B cell (primary cell): Measurements from ENCODE around the gene KBTBD13. TPM values are rescaled to one million over a fixed set of nuclear protein-coding genes. Genes with fewer than 3 reads are reported as not detected.

Experiments used
- ATAC-seq: fragments of 200-7000 bp; cut with Tn5 transposase; one replicate; pipeline ENCODE4 v1.10.0; 2021; ENCODE audit warnings: low read depth, mild to moderate bottlenecking, moderate number of reproducible peaks, moderate library complexity
- CTCF ChIA-PET: fragments of 350-600 bp; sonication (Branson Sonifier 250); formaldehyde crosslinking; loops from one replicate; lab custom pipeline; 2021; ENCODE audit warnings: antibody characterized with exemption, inconsistent platforms; lab: Charles Lee
- POLR2A ChIA-PET: fragments of 350-600 bp; sonication (Branson Sonifier 250); formaldehyde crosslinking; loops from one replicate; lab custom pipeline; 2021; ENCODE audit warnings: antibody characterized with exemption; lab: Charles Lee
- DNase-seq: peaks from one replicate; pipeline ENCODE4 v3.0.0; 2013
- H2AFZ ChIP-seq: 2 replicates; pipeline ENCODE4 v1.6.1; 2012; ENCODE audit warnings: mild to moderate bottlenecking, low read depth, low read length; ENCODE audit not compliant: insufficient read depth, poor library complexity, severe bottlenecking
- H3K27ac ChIP-seq, 2 donors: 1 replicate in 1 of 2; 2 replicates in 1 of 2; pipeline ENCODE4 v1.5.1; 2012 to 2013; ENCODE audit warnings: low read length in 2 of 2, mild to moderate bottlenecking in 2 of 2, moderate library complexity in 1 of 2
- H3K27me3 ChIP-seq, 4 experiments: fragments of 200-600 bp in 1 of 4; sonication (generic) in 1 of 4; replicated peaks in 1 of 4; 1 replicate in 2 of 4; 2 replicates in 2 of 4; pipeline versions ENCODE4 v1.6.1 to v1.7.0; 2013 to 2016; ENCODE audit warnings: low read length in 3 of 4, mild to moderate bottlenecking in 2 of 4, mixed read lengths in 1 of 4, moderate library complexity in 1 of 4; ENCODE audit not compliant: insufficient read depth in 4 of 4, control insufficient read depth in 3 of 4; ENCODE audit errors: control extremely low read depth in 1 of 4
- H3K36me3 ChIP-seq, 2 experiments: replicated peaks in 1 of 2; 1 replicate in 1 of 2; 2 replicates in 1 of 2; pipeline versions ENCODE4 v1.6.1 to v1.7.1; 2013; ENCODE audit warnings: low read length in 1 of 2; ENCODE audit not compliant: insufficient read depth in 2 of 2, control insufficient read depth in 1 of 2; ENCODE audit errors: control extremely low read depth in 1 of 2, extremely low read depth in 1 of 2
- H3K4me1 ChIP-seq, 2 donors: fragments of 200-600 bp in 1 of 2; sonication (generic) in 1 of 2; 1 replicate in 1 of 2; 2 replicates in 1 of 2; pipeline versions ENCODE4 v1.5.1 to v1.6.1; 2013 to 2017; ENCODE audit warnings: low read length in 2 of 2; ENCODE audit not compliant: control insufficient read depth in 2 of 2, insufficient read depth in 2 of 2
- H3K4me2 ChIP-seq: replicated peaks from 2 replicates; pipeline ENCODE3; 2012; ENCODE audit warnings: mild to moderate bottlenecking, low read depth, low read length; ENCODE audit not compliant: poor library complexity, severe bottlenecking
- H3K4me3 ChIP-seq, 5 experiments: fragments of 200-600 bp in 1 of 5; sonication (generic) in 1 of 5; 1 replicate in 3 of 5; 2 replicates in 2 of 5; pipeline versions ENCODE4 v1.5.1 to v1.7.0; 2011 to 2016; ENCODE audit warnings: low read length in 4 of 5, mild to moderate bottlenecking in 4 of 5, low read depth in 2 of 5, control low read depth in 1 of 5, moderate library complexity in 1 of 5; ENCODE audit not compliant: insufficient read depth in 1 of 5; ENCODE audit errors: control extremely low read depth in 1 of 5, extremely low read depth in 1 of 5
- H3K79me2 ChIP-seq: fragments of 200-600 bp; sonication (generic); one replicate; pipeline ENCODE4 v1.6.0; 2016; ENCODE audit warnings: low read length; ENCODE audit not compliant: control insufficient read depth, insufficient read depth
- H3K9ac ChIP-seq: fragments of 200-600 bp; sonication (generic); 2 replicates; pipeline ENCODE4 v1.6.1; 2017; ENCODE audit warnings: mild to moderate bottlenecking, low read length, moderate library complexity
- H3K9me3 ChIP-seq, 3 donors: one replicate each; pipeline versions ENCODE4 v1.6.1 to v1.7.1; 2013; ENCODE audit warnings: low read length in 2 of 3; ENCODE audit not compliant: control insufficient read depth in 2 of 3, insufficient read depth in 1 of 3; ENCODE audit errors: control extremely low read depth in 1 of 3
- H4K20me1 ChIP-seq: 2 replicates; pipeline ENCODE4 v1.6.0; 2012; ENCODE audit warnings: mild to moderate bottlenecking, low read length; ENCODE audit not compliant: insufficient read depth, control insufficient read depth, poor library complexity, severe bottlenecking
- H3K27ac Mint-ChIP-seq: one replicate; pipeline ENCODE4 v1.8.0; 2021; ENCODE audit warnings: mixed read lengths
- H3K27me3 Mint-ChIP-seq: one replicate; pipeline ENCODE4 v1.8.0; 2021; ENCODE audit warnings: mixed read lengths
- H3K4me1 Mint-ChIP-seq: one replicate; pipeline ENCODE4 v1.8.0; 2021; ENCODE audit warnings: mixed read lengths
- H3K4me3 Mint-ChIP-seq: one replicate; pipeline ENCODE4 v1.8.0; 2021; ENCODE audit warnings: mixed read lengths
- H3K9me3 Mint-ChIP-seq: one replicate; pipeline ENCODE4 v1.8.0; 2022; ENCODE audit warnings: mixed read lengths; ENCODE audit not compliant: insufficient read depth
- EZH2 ChIP-seq: IDR thresholded peaks from 2 replicates; pipeline ENCODE4 v1.6.1; 2012; ENCODE audit warnings: borderline replicate concordance, low read depth, mild to moderate bottlenecking, moderate library complexity, low read length; ENCODE audit not compliant: insufficient read depth, poor library complexity, severe bottlenecking
- WGBS: methylation state at CpG from one replicate; pipeline ENCODE4 v1.1.5; 2013; ENCODE audit warnings: missing lambda C conversion rate; ENCODE audit not compliant: insufficient coverage; 5-methylcytosine and 5-hydroxymethylcytosine counted together
- intact Hi-C: fragments of 100-400 bp; cut with micrococcal nuclease; formaldehyde crosslinking; loops from one replicate; pipeline ENCODE4 v1.10.0; 2022
- polyA plus RNA-seq: library from polyadenylated mRNA; depleted of rRNA; stranded (reverse); fragments of >200 nt; gene quantifications from 2 replicates; pipeline ENCODE4 v1.2.3, GENCODE V29; 2012
- total RNA-seq, 2 donors: library from RNA; stranded (reverse); fragments of 120-200 nt in 1 of 2; gene quantifications; 1 replicate in 1 of 2; 2 replicates in 1 of 2; pipeline versions ENCODE4 v1.2.3 to v1.2.4, GENCODE V29; 2013 to 2022
- TF ChIP-seq, protein P1 (sequence below): fragments of 200-600 bp; IDR thresholded peaks from one replicate; pipeline ENCODE4 v1.8.0; 2022; ENCODE audit warnings: antibody characterized with exemption, mild to moderate bottlenecking

The KBTBD13 gene
- total and polyA plus RNA-seq, 2 donors (not counting 1 experiment from before 2014, with no cell fraction given), result not detected

- Mint-ChIP-seq H3K9me3 (no peaks in the 10 kb centered on the region), H3K27me3 (no peaks in the 10 kb centered on the region), H3K4me1 (no peaks in the 10 kb centered on the region), H3K4me3 (no peak overlapping the region), H3K27ac (no peak overlapping the region)
- Histone ChIP-seq H4K20me1 (no peaks in the 10 kb centered on the region), H3K4me2 (no peak overlapping the region), H3K9me3 (no peaks in the 10 kb centered on the region), H3K4me3 (no peak overlapping the region), H3K27me3 (no peaks in the 10 kb centered on the region), H3K9ac (no peak overlapping the region), H3K27ac (no peak overlapping the region), H3K4me1 (no peaks in the 10 kb centered on the region), H3K36me3 (peaks cover 1 to 26% of the 10 kb centered on the region in 2 experiments), H2AFZ (no peak overlapping the region), H3K79me2 (no peaks in the 10 kb centered on the region)
- no peak for TF ChIP-seq EZH2
- TF ChIP-seq, protein P1, sequence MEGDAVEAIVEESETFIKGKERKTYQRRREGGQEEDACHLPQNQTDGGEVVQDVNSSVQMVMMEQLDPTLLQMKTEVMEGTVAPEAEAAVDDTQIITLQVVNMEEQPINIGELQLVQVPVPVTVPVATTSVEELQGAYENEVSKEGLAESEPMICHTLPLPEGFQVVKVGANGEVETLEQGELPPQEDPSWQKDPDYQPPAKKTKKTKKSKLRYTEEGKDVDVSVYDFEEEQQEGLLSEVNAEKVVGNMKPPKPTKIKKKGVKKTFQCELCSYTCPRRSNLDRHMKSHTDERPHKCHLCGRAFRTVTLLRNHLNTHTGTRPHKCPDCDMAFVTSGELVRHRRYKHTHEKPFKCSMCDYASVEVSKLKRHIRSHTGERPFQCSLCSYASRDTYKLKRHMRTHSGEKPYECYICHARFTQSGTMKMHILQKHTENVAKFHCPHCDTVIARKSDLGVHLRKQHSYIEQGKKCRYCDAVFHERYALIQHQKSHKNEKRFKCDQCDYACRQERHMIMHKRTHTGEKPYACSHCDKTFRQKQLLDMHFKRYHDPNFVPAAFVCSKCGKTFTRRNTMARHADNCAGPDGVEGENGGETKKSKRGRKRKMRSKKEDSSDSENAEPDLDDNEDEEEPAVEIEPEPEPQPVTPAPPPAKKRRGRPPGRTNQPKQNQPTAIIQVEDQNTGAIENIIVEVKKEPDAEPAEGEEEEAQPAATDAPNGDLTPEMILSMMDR, result no peak
- DNase-seq (no peak), ATAC-seq (no peak)
- intact Hi-C loops, result no loop called here
- WGBS, result 93% methylated on average over 72 of the region's 75 CpGs
- ChIA-PET POLR2A (no interaction called here), CTCF (interaction anchor here (0.8 to 1.9 kb wide), 8 partner anchors 9 to 83 kb away, joined by 3 to 7 read pairs (median 4); partner anchors contain the start of gene UBAP1L)
These were observed 25.6 kb downstream of the KBTBD13 start for GRCh38 chr15:65101891-65102708.

GRCh38 chr15:65102912-65103311, 26.4 kb downstream of the KBTBD13 start:
- no peak for DNase-seq
- Mint-ChIP-seq H3K27me3 (no peaks in the 10 kb centered on the region), H3K4me1 (no peaks in the 10 kb centered on the region), H3K27ac (no peak overlapping the region), H3K9me3 (no peaks in the 10 kb centered on the region), H3K4me3 (no peak overlapping the region)
- ChIA-PET POLR2A (no interaction called here), CTCF (interaction anchor here (0.8 to 1.9 kb wide), 2 partner anchors 32 to 69 kb away, joined by 3 to 7 read pairs; no protein-coding TSS in a partner anchor)
- Histone ChIP-seq H3K4me1 (no peaks in the 10 kb centered on the region), H2AFZ (no peak overlapping the region), H3K27me3 (no peaks in the 10 kb centered on the region), H3K4me2 (no peak overlapping the region), H3K4me3 (no peak overlapping the region), H3K79me2 (no peaks in the 10 kb centered on the region), H4K20me1 (no peaks in the 10 kb centered on the region), H3K9ac (no peak overlapping the region), H3K9me3 (no peaks in the 10 kb centered on the region), H3K36me3 (peaks cover 1 to 26% of the 10 kb centered on the region in 2 experiments), H3K27ac (no peak overlapping the region)
- ATAC-seq, result no peak
- TF ChIP-seq, protein P1, result no peak
- no peak for TF ChIP-seq EZH2
- WGBS, result 90% methylated on average over 2 of the region's 3 CpGs
- intact Hi-C loops, result no loop called here
